ENCODE data around the gene ANKRD13A.

ANKRD13A gene

GRCh38 chr12:109998904-109999648 lies at the start of gene ANKRD13A:
Gene ANKRD13A (plus strand): TSS chr12:109999430. CDS start chr12:109999689, 259 bp downstream.
- DNase-seq (ENCODE audit: low spot score) = peak; percentile 96

DNA sequence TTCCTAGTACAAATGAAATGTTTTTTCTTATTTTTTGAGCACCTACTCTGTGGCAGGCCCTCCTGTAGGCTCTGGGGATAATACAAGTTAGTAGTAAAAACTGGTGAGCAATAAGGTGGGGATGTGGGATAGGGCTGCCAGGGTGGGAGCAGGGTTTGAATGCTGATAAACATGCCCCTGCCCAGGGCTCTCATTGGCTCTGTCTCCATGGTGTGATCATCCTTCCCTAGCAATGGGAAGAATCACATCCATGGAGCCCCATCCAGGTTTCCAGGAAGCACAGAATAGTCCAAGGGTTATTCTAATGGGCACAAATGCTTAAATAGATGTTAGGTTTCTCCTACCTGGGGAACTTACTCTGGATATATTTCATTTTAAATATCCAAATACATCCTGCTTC lies 48.6 kb upstream of the ANKRD13A start:
- DNase-seq (ENCODE audit: low spot score) = no peak

GRCh38 chr12:109951136-109951535 lies 48.1 kb upstream of the ANKRD13A start:
- DNase-seq (ENCODE audit: low spot score) = no peak

- DNase-seq (ENCODE audit: low spot score) = no peak
These were observed 47.5 kb upstream of the ANKRD13A start for GRCh38 chr12:109951751-109952150.

DNA sequence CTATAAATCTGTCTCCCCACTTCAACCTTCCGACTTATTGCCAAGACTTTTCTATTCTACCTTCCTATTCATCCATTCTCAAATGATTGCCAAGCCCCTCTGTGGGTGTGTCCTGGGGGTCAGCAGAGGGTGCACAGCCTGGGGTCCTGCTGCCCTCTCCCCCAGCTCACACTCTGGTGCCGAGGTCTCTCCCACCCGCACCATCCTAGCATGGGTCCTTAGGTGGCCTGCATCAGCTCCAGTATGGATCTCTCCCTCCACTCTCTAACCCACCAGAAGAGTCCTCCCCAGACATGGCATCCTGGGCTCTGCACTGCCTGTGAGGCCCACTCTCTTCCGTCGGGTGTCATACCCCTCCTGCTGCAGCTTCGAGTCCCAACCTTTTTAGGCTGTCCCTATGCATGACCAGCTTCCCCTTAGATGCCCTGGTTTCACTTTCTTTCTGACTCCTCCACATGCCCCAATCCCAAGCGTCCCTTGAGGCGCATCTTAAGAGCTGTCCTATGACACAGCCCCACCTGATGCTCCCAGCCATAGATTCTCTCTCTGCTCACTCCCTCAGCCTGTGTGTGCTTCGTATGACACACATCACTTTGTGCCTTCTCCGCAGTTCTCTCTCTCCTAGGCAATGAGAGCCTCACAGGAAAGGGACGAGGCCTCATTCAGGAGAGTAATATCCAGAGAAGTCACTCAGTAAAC lies 46.9 kb upstream of the ANKRD13A start:
- DNase-seq (ENCODE audit: low spot score) = no peak

- no peak for DNase-seq (ENCODE audit: low spot score)
These were observed 46.4 kb upstream of the ANKRD13A start for GRCh38 chr12:109952873-109953272.

GRCh38 chr12:109953656-109954055 lies 45.6 kb upstream of the ANKRD13A start:
- no peak for DNase-seq (ENCODE audit: low spot score)

- no peak for DNase-seq (ENCODE audit: low spot score)
These were observed 40.9 kb upstream of the ANKRD13A start for GRCh38 chr12:109958374-109958773.

- DNase-seq (ENCODE audit: low spot score) = no peak
These were observed 39.7 kb upstream of the ANKRD13A start for GRCh38 chr12:109959411-109960093.

GRCh38 chr12:109961201-109961600 lies 38.0 kb upstream of the ANKRD13A start:
- no peak for DNase-seq (ENCODE audit: low spot score)

GRCh38 chr12:109961612-109962011 lies 37.6 kb upstream of the ANKRD13A start:
- no peak for DNase-seq (ENCODE audit: low spot score)

DNA sequence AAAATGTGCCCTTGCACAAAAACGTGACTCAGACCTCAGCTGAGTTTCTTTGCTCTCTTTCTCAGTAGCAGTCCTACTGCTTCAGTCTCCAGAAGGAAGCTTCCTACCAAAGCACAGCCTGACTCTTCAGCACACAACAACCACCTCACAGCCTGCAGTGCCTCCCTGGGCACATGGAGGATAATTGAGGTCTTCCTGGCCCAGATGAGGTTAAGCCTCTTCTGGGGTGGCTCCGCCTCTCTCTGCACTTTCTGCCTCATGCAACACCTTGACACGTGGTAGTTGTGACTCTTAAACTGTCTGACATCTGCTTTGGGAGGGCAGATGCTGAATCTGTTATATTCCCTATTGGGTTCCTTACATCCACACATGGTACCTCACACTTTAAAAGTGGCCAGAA lies 36.8 kb upstream of the ANKRD13A start:
- no peak for DNase-seq (ENCODE audit: low spot score)

GRCh38 chr12:109963330-109963729 lies 35.9 kb upstream of the ANKRD13A start:
- DNase-seq (ENCODE audit: low spot score) = no peak

- DNase-seq (ENCODE audit: low spot score) = no peak
These were observed 35.3 kb upstream of the ANKRD13A start for GRCh38 chr12:109963743-109964429.

- DNase-seq (ENCODE audit: low spot score) = no peak
These were observed 32.7 kb upstream of the ANKRD13A start for GRCh38 chr12:109966546-109966945.

GRCh38 chr12:109967383-109968031 lies 31.7 kb upstream of the ANKRD13A start:
- DNase-seq (ENCODE audit: low spot score) = peak; percentile 33

DNA sequence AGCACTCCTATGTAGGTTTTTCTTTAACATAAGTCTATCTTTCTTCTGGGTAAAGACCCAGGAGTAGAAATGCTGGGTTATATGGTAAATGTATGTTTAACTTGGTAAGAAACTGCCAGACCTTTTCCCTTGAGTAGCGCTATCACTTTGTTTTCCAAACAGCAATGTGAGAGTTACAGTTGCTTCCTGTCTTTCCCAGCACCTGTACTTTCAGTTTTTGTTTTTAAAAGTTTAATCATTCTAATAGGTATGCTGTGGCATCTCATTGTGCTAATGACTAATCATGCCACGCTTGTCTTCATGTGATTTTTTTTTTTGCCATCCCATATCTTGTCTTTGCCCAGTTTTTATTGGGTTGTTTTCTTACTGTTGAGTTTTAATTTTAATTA lies 31.2 kb upstream of the ANKRD13A start:
- DNase-seq (ENCODE audit: low spot score) = peak; percentile 51

GRCh38 chr12:109968801-109969200 lies 30.4 kb upstream of the ANKRD13A start:
- DNase-seq (ENCODE audit: low spot score) = no peak

GRCh38 chr12:109972821-109973220 lies 26.4 kb upstream of the ANKRD13A start:
- no peak for DNase-seq (ENCODE audit: low spot score)

GRCh38 chr12:109981311-109981710 lies 17.9 kb upstream of the ANKRD13A start:
- peak; percentile 67 for DNase-seq (ENCODE audit: low spot score)

DNA sequence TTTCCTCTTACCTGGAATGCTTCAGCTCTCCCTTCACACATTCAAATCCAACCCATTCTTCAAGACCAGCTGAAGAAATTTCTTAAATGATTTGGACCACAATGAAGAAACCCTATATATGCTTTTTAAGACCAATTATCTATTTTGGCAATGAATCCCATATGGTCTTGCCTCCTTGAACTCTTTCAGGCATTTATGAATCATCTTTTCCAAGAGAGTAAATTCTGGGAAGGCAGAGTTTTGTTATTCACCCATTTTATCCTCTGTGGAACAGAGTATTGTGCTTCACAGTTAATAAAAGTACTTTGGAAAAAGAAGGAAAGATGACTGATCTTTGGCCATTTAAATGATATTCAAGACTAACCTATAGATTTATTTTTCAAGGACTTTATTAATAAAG lies 17.0 kb upstream of the ANKRD13A start:
- no peak for DNase-seq (ENCODE audit: low spot score)

All from CD4-positive, alpha-beta T cell treated with Interleukin-2 at 100 ng/mL for 4 hours (primary cell).